GM23338 (cell line): ENCODE data around the gene WDR41. TPM values are rescaled to one million over a fixed set of nuclear protein-coding genes. Genes with fewer than 3 reads are reported as not detected.

Source experiments
- ATAC-seq: fragments of 200-7000 bp; cut with Tn5 transposase; 3 replicates; pipeline ENCODE4 v1.9.1; 2020
- DNase-seq: peaks from one replicate; pipeline ENCODE4 v3.0.0-alpha.2; 2015; ENCODE audit warnings: low spot score
- H2AFZ ChIP-seq: fragments of 200-600 bp; sonication (generic); 2 replicates; pipeline ENCODE4 v1.8.0; 2016; ENCODE audit warnings: antibody characterized with exemption, mild to moderate bottlenecking, moderate library complexity
- H3F3A ChIP-seq: fragments of 200-600 bp; sonication (generic); replicated peaks from 2 replicates; pipeline ENCODE4 v1.8.0; 2017; ENCODE audit warnings: antibody characterized with exemption, mixed run types, low read depth
- H3K27ac ChIP-seq: fragments of 200-600 bp; sonication (generic); 2 replicates; pipeline ENCODE4 v1.6.1; 2016; ENCODE audit warnings: low read depth
- H3K27me3 ChIP-seq: fragments of 200-600 bp; sonication (generic); 2 replicates; pipeline ENCODE4 v1.8.0; 2016; ENCODE audit warnings: mild to moderate bottlenecking, mixed run types, moderate library complexity; ENCODE audit not compliant: insufficient read depth
- H3K36me3 ChIP-seq: fragments of 200-600 bp; sonication (generic); 2 replicates; pipeline ENCODE4 v1.8.0; 2016; ENCODE audit warnings: mild to moderate bottlenecking; ENCODE audit not compliant: insufficient read depth
- H3K4me1 ChIP-seq: fragments of 200-600 bp; sonication (generic); 2 replicates; pipeline ENCODE4 v1.8.0; 2016; ENCODE audit warnings: mild to moderate bottlenecking, moderate library complexity; ENCODE audit not compliant: insufficient read depth
- H3K4me2 ChIP-seq: fragments of 200-600 bp; sonication (generic); 2 replicates; pipeline ENCODE4 v1.7.1; 2017; ENCODE audit warnings: mixed run types
- H3K4me3 ChIP-seq: fragments of 200-600 bp; sonication (generic); 2 replicates; pipeline ENCODE4 v1.6.1; 2016; ENCODE audit warnings: mixed run types
- H3K79me2 ChIP-seq: fragments of 200-600 bp; sonication (generic); replicated peaks from 2 replicates; pipeline ENCODE4 v1.8.0; 2017; ENCODE audit warnings: mild to moderate bottlenecking; ENCODE audit not compliant: insufficient read depth
- H3K9me2 ChIP-seq: fragments of 200-600 bp; sonication (generic); 2 replicates; pipeline ENCODE4 v1.8.0; 2017; ENCODE audit not compliant: insufficient read depth
- H4K20me1 ChIP-seq: fragments of 200-600 bp; sonication (generic); replicated peaks from 2 replicates; pipeline ENCODE4 v1.8.0; 2017; ENCODE audit warnings: mild to moderate bottlenecking; ENCODE audit not compliant: insufficient read depth
- H3K27ac Mint-ChIP-seq: 2 replicates; pipeline ENCODE4 v1.8.0; 2020; ENCODE audit warnings: inconsistent platforms, mild to moderate bottlenecking, moderate library complexity, mixed read lengths
- H3K27me3 Mint-ChIP-seq: 3 replicates; pipeline ENCODE4 v1.8.0; 2022; ENCODE audit warnings: low read depth, mild to moderate bottlenecking, moderate library complexity, mixed read lengths, inconsistent platforms; ENCODE audit not compliant: insufficient read depth, poor library complexity
- H3K36me3 Mint-ChIP-seq: 3 replicates; pipeline ENCODE4 v1.8.0; 2021; ENCODE audit warnings: low read depth, mild to moderate bottlenecking, inconsistent platforms, moderate library complexity, mixed read lengths
- H3K4me1 Mint-ChIP-seq: 3 replicates; pipeline ENCODE4 v1.8.0; 2020; ENCODE audit warnings: mild to moderate bottlenecking, inconsistent platforms, mixed read lengths
- H3K4me3 Mint-ChIP-seq: 3 replicates; pipeline ENCODE4 v1.8.0; 2021; ENCODE audit warnings: moderate library complexity, mild to moderate bottlenecking, inconsistent platforms, mixed read lengths
- H3K9me3 Mint-ChIP-seq: 3 replicates; pipeline ENCODE4 v1.8.0; 2020; ENCODE audit warnings: moderate library complexity, mild to moderate bottlenecking, inconsistent platforms, mixed read lengths
- CREB1 ChIP-seq: fragments of 250-450 bp; sonication (Bioruptor Pico); IDR thresholded peaks from 2 replicates; pipeline ENCODE4 v1.5.0; 2020; ENCODE audit warnings: low read depth, mild to moderate bottlenecking, moderate library complexity
- CTCF ChIP-seq, 2 experiments: fragments of 200-600 bp in 1 of 2; sonication (generic) in 1 of 2; conservative IDR thresholded peaks; 2 replicates each; pipeline versions ENCODE4 v1.5.1 to v1.6.1; 2016 to 2017; ENCODE audit warnings: antibody characterized with exemption in 2 of 2, low read depth in 2 of 2, mild to moderate bottlenecking in 2 of 2, moderate library complexity in 1 of 2
- ETS1 ChIP-seq: IDR thresholded peaks from 2 replicates; pipeline ENCODE4 v1.6.1; 2016; ENCODE audit warnings: antibody characterized with exemption
- EZH2phosphoT487 ChIP-seq: fragments of 200-600 bp; sonication (generic); IDR thresholded peaks from one replicate; pipeline ENCODE4 v1.8.1; 2018; ENCODE audit warnings: antibody characterized with exemption; ENCODE audit not compliant: unreplicated experiment
- JUNB ChIP-seq: IDR thresholded peaks from one replicate; pipeline ENCODE4 v1.6.1; 2016; ENCODE audit warnings: antibody characterized with exemption; ENCODE audit not compliant: unreplicated experiment
- POLR2AphosphoS5 ChIP-seq: IDR thresholded peaks from 2 replicates; pipeline ENCODE4 v1.6.1; 2016; ENCODE audit warnings: antibody characterized with exemption, low read depth
- STAT1 ChIP-seq: IDR thresholded peaks from one replicate; pipeline ENCODE4 v1.6.1; 2016; ENCODE audit warnings: antibody characterized with exemption; ENCODE audit not compliant: unreplicated experiment
- ZNF331 ChIP-seq: fragments of 250-450 bp; sonication (Bioruptor Pico); IDR thresholded peaks from 2 replicates; pipeline ENCODE4 v1.5.0; 2020; ENCODE audit warnings: low read depth, mild to moderate bottlenecking, moderate library complexity
- polyA plus RNA-seq: library from polyadenylated mRNA; unstranded; fragments of >200 nt; fragmentation: Nextera tagmentation; extraction: Ambion mirVana; gene quantifications from 2 replicates; pipeline ENCODE4 v1.2.1, GENCODE V29; 2016
- total RNA-seq: library from RNA; depleted of rRNA; stranded (reverse); fragments of >200 nt; shearing (Covaris generic); gene quantifications from 2 replicates; pipeline ENCODE4 v1.2.3, GENCODE V29; 2014
- TF ChIP-seq, protein P1 (sequence below): fragments of 250-450 bp; sonication (Bioruptor Pico); IDR thresholded peaks from 2 replicates; pipeline ENCODE4 v1.5.0; 2020; ENCODE audit warnings: mild to moderate bottlenecking, moderate library complexity

WDR41 gene
- total and polyA plus RNA-seq, 2 experiments from 2014 or later, result 19.1 to 40.4 TPM

DNA sequence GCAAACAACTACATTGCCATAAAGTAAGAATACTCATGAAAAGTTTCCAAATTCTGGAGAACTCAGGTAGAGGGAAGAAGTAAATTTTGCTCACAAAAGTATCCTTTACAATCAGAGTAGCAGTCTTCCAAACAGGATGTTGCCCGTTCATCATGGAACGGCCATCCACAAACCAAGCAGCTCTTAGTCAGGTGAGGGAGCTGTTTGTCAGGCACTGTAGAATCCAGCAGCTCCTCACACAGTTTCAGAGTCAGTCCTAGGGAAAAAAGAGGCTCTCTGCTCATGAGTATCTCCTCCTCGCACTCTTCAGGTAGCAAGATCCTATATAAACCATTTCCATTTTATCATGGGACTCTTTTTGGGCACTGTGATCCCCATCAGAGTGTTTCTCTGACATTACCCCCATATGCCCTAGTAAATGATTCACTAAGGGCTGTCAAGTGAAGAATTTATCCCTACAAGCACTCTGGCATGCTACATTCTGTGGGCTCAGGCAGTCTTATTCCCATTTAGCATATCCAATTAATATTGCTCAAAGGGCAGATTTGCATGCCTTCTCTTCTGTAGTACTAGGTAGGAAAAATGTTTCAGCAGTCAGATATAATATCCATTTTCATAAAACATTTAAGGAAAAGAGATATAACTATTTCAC lies 97.9 kb downstream of the WDR41 start:
- Mint-ChIP-seq H3K9me3 (no peaks in the 10 kb centered on the region), H3K4me3 (no peak overlapping the region), H3K27ac (no peak overlapping the region), H3K36me3 (no peaks in the 10 kb centered on the region), H3K27me3 (peaks cover 3% of the 10 kb centered on the region), H3K4me1 (peaks cover 7% of the 10 kb centered on the region; the same call in 2 of the 3 replicates)
- ATAC-seq (peak; percentile 53), DNase-seq (no peak)
- Histone ChIP-seq H4K20me1 (no peaks in the 10 kb centered on the region), H3K4me1 (peaks cover 7% of the 10 kb centered on the region; the same call in 1 of the 2 replicates), H3F3A (no peaks in the 10 kb centered on the region), H3K79me2 (no peaks in the 10 kb centered on the region), H3K4me2 (no peak overlapping the region), H3K9me2 (no peaks in the 10 kb centered on the region), H3K4me3 (no peak overlapping the region), H3K27ac (no peak overlapping the region), H3K27me3 (no peaks in the 10 kb centered on the region), H2AFZ (no peak overlapping the region), H3K36me3 (no peaks in the 10 kb centered on the region)
- TF ChIP-seq CTCF (conservative IDR thresholded peaks at IDR 0.05; ENCODE audit: low read depth in 2 of 2) (peak in 1 of 2 experiments; percentile 40; a peak in 1 of 4 replicates), EZH2phosphoT487 (no peak)

- no peaks in the 10 kb centered on the region for H3K79me2 ChIP-seq
- Mint-ChIP-seq H3K4me3 (no peak overlapping the region), H3K9me3 (no peaks in the 10 kb centered on the region; the same call in 2 of the 3 replicates), H3K4me1 (peaks cover 7% of the 10 kb centered on the region; the same call in 2 of the 3 replicates), H3K36me3 (peaks cover 3% of the 10 kb centered on the region; the same call in 2 of the 3 replicates), H3K27me3 (peaks cover 4% of the 10 kb centered on the region), H3K27ac (no peak overlapping the region)
- no peak overlapping the region for H3K27ac ChIP-seq
- no peaks in the 10 kb centered on the region for H4K20me1 ChIP-seq
- H3K9me2 ChIP-seq, result 0 out of 2 replicates have a peak, but pooled peaks cover 6% of the 10 kb centered on the region
- no peaks in the 10 kb centered on the region for H3F3A ChIP-seq
- H3K4me1 ChIP-seq, result peaks cover 7% of the 10 kb centered on the region; the same call in 1 of the 2 replicates
- no peak overlapping the region for H3K4me2 ChIP-seq
- H3K4me3 ChIP-seq, result no peak overlapping the region
- no peak overlapping the region for H2AFZ ChIP-seq
- ATAC-seq (no peak), DNase-seq (no peak)
- H3K27me3 ChIP-seq, result no peaks in the 10 kb centered on the region
- H3K36me3 ChIP-seq, result no peaks in the 10 kb centered on the region
- TF ChIP-seq, protein P1, sequence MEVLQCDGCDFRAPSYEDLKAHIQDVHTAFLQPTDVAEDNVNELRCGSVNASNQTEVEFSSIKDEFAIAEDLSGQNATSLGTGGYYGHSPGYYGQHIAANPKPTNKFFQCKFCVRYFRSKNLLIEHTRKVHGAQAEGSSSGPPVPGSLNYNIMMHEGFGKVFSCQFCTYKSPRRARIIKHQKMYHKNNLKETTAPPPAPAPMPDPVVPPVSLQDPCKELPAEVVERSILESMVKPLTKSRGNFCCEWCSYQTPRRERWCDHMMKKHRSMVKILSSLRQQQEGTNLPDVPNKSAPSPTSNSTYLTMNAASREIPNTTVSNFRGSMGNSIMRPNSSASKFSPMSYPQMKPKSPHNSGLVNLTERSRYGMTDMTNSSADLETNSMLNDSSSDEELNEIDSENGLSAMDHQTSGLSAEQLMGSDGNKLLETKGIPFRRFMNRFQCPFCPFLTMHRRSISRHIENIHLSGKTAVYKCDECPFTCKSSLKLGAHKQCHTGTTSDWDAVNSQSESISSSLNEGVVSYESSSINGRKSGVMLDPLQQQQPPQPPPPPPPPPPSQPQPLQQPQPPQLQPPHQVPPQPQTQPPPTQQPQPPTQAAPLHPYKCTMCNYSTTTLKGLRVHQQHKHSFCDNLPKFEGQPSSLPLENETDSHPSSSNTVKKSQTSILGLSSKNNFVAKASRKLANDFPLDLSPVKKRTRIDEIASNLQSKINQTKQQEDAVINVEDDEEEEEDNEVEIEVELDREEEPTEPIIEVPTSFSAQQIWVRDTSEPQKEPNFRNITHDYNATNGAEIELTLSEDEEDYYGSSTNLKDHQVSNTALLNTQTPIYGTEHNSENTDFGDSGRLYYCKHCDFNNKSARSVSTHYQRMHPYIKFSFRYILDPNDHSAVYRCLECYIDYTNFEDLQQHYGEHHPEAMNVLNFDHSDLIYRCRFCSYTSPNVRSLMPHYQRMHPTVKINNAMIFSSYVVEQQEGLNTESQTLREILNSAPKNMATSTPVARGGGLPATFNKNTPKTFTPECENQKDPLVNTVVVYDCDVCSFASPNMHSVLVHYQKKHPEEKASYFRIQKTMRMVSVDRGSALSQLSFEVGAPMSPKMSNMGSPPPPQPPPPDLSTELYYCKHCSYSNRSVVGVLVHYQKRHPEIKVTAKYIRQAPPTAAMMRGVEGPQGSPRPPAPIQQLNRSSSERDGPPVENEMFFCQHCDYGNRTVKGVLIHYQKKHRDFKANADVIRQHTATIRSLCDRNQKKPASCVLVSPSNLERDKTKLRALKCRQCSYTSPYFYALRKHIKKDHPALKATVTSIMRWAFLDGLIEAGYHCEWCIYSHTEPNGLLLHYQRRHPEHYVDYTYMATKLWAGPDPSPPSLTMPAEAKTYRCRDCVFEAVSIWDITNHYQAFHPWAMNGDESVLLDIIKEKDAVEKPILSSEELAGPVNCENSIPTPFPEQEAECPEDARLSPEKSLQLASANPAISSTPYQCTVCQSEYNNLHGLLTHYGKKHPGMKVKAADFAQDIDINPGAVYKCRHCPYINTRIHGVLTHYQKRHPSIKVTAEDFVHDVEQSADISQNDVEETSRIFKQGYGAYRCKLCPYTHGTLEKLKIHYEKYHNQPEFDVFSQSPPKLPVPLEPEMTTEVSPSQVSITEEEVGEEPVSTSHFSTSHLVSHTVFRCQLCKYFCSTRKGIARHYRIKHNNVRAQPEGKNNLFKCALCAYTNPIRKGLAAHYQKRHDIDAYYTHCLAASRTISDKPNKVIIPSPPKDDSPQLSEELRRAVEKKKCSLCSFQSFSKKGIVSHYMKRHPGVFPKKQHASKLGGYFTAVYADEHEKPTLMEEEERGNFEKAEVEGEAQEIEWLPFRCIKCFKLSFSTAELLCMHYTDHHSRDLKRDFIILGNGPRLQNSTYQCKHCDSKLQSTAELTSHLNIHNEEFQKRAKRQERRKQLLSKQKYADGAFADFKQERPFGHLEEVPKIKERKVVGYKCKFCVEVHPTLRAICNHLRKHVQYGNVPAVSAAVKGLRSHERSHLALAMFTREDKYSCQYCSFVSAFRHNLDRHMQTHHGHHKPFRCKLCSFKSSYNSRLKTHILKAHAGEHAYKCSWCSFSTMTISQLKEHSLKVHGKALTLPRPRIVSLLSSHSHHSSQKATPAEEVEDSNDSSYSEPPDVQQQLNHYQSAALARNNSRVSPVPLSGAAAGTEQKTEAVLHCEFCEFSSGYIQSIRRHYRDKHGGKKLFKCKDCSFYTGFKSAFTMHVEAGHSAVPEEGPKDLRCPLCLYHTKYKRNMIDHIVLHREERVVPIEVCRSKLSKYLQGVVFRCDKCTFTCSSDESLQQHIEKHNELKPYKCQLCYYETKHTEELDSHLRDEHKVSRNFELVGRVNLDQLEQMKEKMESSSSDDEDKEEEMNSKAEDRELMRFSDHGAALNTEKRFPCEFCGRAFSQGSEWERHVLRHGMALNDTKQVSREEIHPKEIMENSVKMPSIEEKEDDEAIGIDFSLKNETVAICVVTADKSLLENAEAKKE (CRISPR knock-in tag), result no peak
- no peak for TF ChIP-seq JUNB
- no peak for TF ChIP-seq EZH2phosphoT487
- no peak for TF ChIP-seq ETS1
- no peak for TF ChIP-seq ZNF331
- no peak for TF ChIP-seq CTCF (conservative IDR thresholded peaks at IDR 0.05; ENCODE audit: low read depth in 2 of 2)
- TF ChIP-seq POLR2AphosphoS5, result no peak
- no peak for TF ChIP-seq STAT1
- no peak for TF ChIP-seq CREB1 (CRISPR knock-in tag)
Measured at GRCh38 chr5:77391240-77391765, 100.8 kb downstream of the WDR41 start.
